Neuron (in vitro differentiated cells): Measurements from ENCODE around the gene COBL.

Experiments used
- H2AFZ ChIP-seq: one replicate; pipeline ENCODE4 v1.6.1; 2013; ENCODE audit warnings: low read depth, mild to moderate bottlenecking, inconsistent platforms, low read length, moderate library complexity
- H3K27me3 ChIP-seq: one replicate; pipeline ENCODE4 v1.6.1; 2013; ENCODE audit warnings: low read length; ENCODE audit not compliant: insufficient read depth
- H3K36me3 ChIP-seq: one replicate; pipeline ENCODE4 v1.6.1; 2013; ENCODE audit warnings: low read length; ENCODE audit not compliant: insufficient read depth
- H3K4me1 ChIP-seq: one replicate; pipeline ENCODE4 v1.6.1; 2013; ENCODE audit warnings: low read length; ENCODE audit not compliant: insufficient read depth
- H3K4me3 ChIP-seq: 2 replicates; pipeline ENCODE4 v1.5.1; 2013; ENCODE audit warnings: mild to moderate bottlenecking, low read length, moderate library complexity
- H3K9me3 ChIP-seq: one replicate; pipeline ENCODE4 v1.6.1; 2013; ENCODE audit warnings: low read length

The COBL gene

GRCh38 chr7:51150193-51150592 is 166.4 kb downstream of the COBL start:
- Histone ChIP-seq H3K27me3 (no peaks in the 10 kb centered on the region), H2AFZ (no peak overlapping the region), H3K9me3 (no peaks in the 10 kb centered on the region), H3K36me3 (no peaks in the 10 kb centered on the region), H3K4me3 (no peak overlapping the region), H3K4me1 (no peaks in the 10 kb centered on the region)

DNA sequence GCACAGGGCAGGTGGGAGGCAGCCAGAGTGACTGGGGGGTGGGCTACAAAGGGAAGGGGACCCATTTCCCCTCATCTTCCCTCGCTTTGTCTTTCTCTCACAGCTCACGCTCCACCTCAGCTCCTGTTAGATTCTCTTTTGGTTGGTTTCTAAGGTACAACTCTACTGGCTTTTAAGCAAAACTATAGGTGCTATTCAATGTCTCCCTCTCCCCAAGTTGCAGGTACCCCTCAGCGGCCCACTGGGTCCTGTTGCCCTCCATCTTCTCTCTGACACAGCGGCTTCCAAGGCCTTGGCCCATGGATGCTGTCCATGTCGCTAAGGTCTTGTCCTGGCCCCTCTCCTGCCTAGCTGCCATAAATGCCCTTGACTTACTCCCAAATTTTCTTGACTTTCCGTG is 168.4 kb downstream of the COBL start:
- Histone ChIP-seq H3K9me3 (no peaks in the 10 kb centered on the region), H3K27me3 (no peaks in the 10 kb centered on the region), H3K4me1 (no peaks in the 10 kb centered on the region), H2AFZ (no peak overlapping the region), H3K4me3 (no peak overlapping the region), H3K36me3 (no peaks in the 10 kb centered on the region)

- no peaks in the 10 kb centered on the region for H3K27me3 ChIP-seq
- H3K4me3 ChIP-seq, result no peak overlapping the region
- no peaks in the 10 kb centered on the region for H3K36me3 ChIP-seq
- no peaks in the 10 kb centered on the region for H3K4me1 ChIP-seq
- no peak overlapping the region for H2AFZ ChIP-seq
- H3K9me3 ChIP-seq, result no peaks in the 10 kb centered on the region
These were observed 169.6 kb downstream of the COBL start for GRCh38 chr7:51146816-51147586.

- Histone ChIP-seq H3K9me3 (no peaks in the 10 kb centered on the region), H3K4me3 (no peak overlapping the region), H3K27me3 (no peaks in the 10 kb centered on the region), H2AFZ (no peak overlapping the region), H3K4me1 (no peaks in the 10 kb centered on the region), H3K36me3 (no peaks in the 10 kb centered on the region)
These were observed 172.4 kb downstream of the COBL start for GRCh38 chr7:51144178-51144577.

- H2AFZ ChIP-seq, result no peak overlapping the region
These were observed 173.7 kb downstream of the COBL start for GRCh38 chr7:51142741-51143385.

GRCh38 chr7:51141451-51142003 is 175.1 kb downstream of the COBL start:
- no peaks in the 10 kb centered on the region for H3K4me1 ChIP-seq
- H2AFZ ChIP-seq, result no peak overlapping the region
- H3K36me3 ChIP-seq, result no peaks in the 10 kb centered on the region
- H3K27me3 ChIP-seq, result no peaks in the 10 kb centered on the region
- H3K9me3 ChIP-seq, result no peaks in the 10 kb centered on the region
- no peak overlapping the region for H3K4me3 ChIP-seq

More at GRCh38 chr7:51142741-51143385, 173.7 kb downstream of the COBL start:
- Histone ChIP-seq H3K4me1 (no peaks in the 10 kb centered on the region), H3K9me3 (no peaks in the 10 kb centered on the region), H3K36me3 (no peaks in the 10 kb centered on the region), H3K27me3 (no peaks in the 10 kb centered on the region), H3K4me3 (no peak overlapping the region)

- Histone ChIP-seq H3K4me3 (no peak overlapping the region), H3K9me3 (no peaks in the 10 kb centered on the region), H3K4me1 (no peaks in the 10 kb centered on the region), H2AFZ (no peak overlapping the region), H3K27me3 (no peaks in the 10 kb centered on the region), H3K36me3 (no peaks in the 10 kb centered on the region)
These were observed 176.1 kb downstream of the COBL start for GRCh38 chr7:51140199-51141164.

GRCh38 chr7:51139796-51140195 is 176.8 kb downstream of the COBL start:
- H3K27me3 ChIP-seq, result no peaks in the 10 kb centered on the region
- H3K9me3 ChIP-seq, result no peaks in the 10 kb centered on the region
- H3K4me1 ChIP-seq, result no peaks in the 10 kb centered on the region
- H2AFZ ChIP-seq, result no peak overlapping the region
- no peaks in the 10 kb centered on the region for H3K36me3 ChIP-seq
- no peak overlapping the region for H3K4me3 ChIP-seq

DNA sequence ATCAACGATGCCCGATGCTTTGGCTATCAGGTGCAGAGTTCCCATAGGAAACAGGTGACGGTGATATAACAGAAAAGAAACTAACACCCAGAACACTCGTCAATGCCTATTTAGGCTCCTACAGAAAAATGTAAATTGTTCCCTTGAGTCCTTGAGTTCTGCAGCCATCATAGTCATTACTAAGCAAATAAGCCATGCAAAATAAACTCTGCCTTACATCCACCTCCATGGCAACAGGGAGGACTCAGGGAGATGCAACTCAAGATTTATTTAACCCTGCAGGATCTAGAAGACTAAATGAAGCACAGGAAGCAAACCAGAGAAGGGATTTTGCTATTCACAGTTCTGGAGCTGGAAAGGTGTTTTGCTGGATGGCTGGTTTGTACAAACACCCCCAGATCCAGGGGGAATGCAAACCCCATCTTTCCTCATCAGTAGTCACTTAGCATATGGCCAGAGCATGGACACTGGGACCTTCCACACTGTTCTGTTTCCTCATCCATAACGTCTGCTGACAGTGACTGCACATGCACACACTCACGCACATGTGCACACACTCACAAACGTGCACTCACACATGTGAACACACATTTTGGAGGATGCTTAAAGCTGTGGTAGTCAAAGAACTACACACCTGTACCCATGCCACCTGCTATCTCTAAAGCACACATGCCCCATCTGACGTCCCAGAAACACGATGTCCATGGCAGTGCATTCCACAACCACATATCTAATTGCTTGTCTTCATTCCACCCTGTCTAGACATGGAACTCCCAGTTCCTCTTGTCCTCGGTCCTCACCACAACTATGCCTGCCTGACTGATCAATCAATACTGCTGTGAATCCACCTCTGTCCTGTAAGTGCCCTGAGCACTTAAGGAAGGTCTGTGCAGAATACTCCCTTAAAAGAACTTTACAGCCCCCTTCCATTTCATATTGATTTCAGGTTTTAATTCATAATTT is 178.2 kb downstream of the COBL start:
- Histone ChIP-seq H3K36me3 (no peaks in the 10 kb centered on the region), H3K4me3 (no peak overlapping the region), H3K4me1 (no peaks in the 10 kb centered on the region), H2AFZ (no peak overlapping the region), H3K9me3 (no peaks in the 10 kb centered on the region), H3K27me3 (no peaks in the 10 kb centered on the region)

- no peaks in the 10 kb centered on the region for H3K9me3 ChIP-seq
- no peak overlapping the region for H2AFZ ChIP-seq
- no peaks in the 10 kb centered on the region for H3K4me1 ChIP-seq
- no peaks in the 10 kb centered on the region for H3K27me3 ChIP-seq
- no peak overlapping the region for H3K4me3 ChIP-seq
- H3K36me3 ChIP-seq, result no peaks in the 10 kb centered on the region
These were observed 181.0 kb downstream of the COBL start for GRCh38 chr7:51135576-51135975.

GRCh38 chr7:51134013-51134441 is 182.6 kb downstream of the COBL start:
- Histone ChIP-seq H2AFZ (no peak overlapping the region), H3K4me3 (no peak overlapping the region), H3K36me3 (no peaks in the 10 kb centered on the region), H3K9me3 (no peaks in the 10 kb centered on the region), H3K27me3 (no peaks in the 10 kb centered on the region), H3K4me1 (no peaks in the 10 kb centered on the region)

DNA sequence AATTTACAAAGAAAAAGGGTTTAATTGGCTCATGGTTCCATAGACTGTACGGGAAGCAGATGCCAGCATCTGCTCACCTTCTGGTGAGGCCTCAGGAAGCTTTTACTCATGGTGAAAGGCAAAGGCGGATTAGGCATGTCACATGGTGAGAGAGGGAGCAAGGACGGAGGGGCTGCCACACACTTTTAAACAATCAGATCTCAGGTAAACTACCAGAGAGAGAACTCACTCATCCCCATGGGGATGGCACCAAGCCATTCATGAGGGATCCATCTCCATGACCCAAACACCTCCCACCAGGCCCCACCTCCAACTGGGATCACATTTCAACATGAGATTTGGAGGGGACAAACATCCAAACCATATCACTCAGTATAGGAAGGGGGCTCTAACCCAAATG is 183.9 kb downstream of the COBL start:
- Histone ChIP-seq H2AFZ (no peak overlapping the region), H3K36me3 (no peaks in the 10 kb centered on the region), H3K4me3 (no peak overlapping the region), H3K9me3 (no peaks in the 10 kb centered on the region), H3K4me1 (no peaks in the 10 kb centered on the region), H3K27me3 (no peaks in the 10 kb centered on the region)
